ENCODE results near the gene OR2B6. TPM values are rescaled to one million over a fixed set of nuclear protein-coding genes. Genes with fewer than 3 reads are reported as not detected.

Gene OR2B6
- total RNA-seq, 1 experiment from 2014 or later, result not detected

DNA sequence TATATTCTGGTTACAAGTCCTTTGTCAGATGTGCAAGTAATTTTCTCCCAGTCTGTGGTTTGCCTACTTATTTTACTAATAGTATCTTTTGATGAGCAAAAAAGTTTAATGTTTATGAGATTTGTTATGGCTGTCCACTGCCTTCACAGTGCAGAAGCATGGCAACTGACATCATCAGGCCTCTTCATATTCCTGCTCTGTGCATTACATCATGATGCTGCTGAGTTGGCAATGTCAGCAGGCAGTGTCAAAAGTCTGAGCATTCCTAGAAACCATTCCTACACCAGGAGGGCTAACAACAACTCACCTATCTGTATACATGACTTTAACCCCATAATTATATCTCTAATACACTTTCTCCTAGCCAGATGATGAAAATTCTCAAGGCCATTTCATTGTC, 34.1 kb upstream of the OR2B6 start:
- Histone ChIP-seq H3K9ac (ENCODE audit: extremely low read depth, insufficient read length, low read length) (no peak overlapping the region), H3K4me2 (ENCODE audit: insufficient read depth, insufficient read length, low read length) (no peak overlapping the region), H2AFZ (ENCODE audit: low read length) (no peak overlapping the region), H3K56ac (ENCODE audit: insufficient read length, low read depth, low read length) (no peak overlapping the region), H3K23ac (ENCODE audit: insufficient read length, low read depth, low read length) (no peak overlapping the region), H2BK5ac (ENCODE audit: insufficient read length, low read length) (no peak overlapping the region), H2AK5ac (ENCODE audit: insufficient read length, low read length) (no peak overlapping the region), H4K8ac (replicated peaks; ENCODE audit: insufficient read length, low read depth, low read length) (no peak overlapping the region), H3K79me1 (ENCODE audit: insufficient read depth, low read depth, low read length, poor library complexity, severe bottlenecking) (no peaks in the 10 kb centered on the region), H2BK15ac (ENCODE audit: low read depth, low read length) (no peak overlapping the region), H3K27me3 (ENCODE audit: insufficient read depth, low read length) (no peaks in the 10 kb centered on the region), H4K91ac (ENCODE audit: insufficient read length, low read depth, low read length) (no peak overlapping the region), H3K23me2 (ENCODE audit: insufficient read length, low read depth, low read length, poor library complexity, severe bottlenecking) (no peaks in the 10 kb centered on the region), H3T11ph (ENCODE audit: low read length) (no peak overlapping the region), H3K27ac (ENCODE audit: insufficient read length, low read depth, low read length) (no peak overlapping the region), H3K4ac (ENCODE audit: low read depth, low read length) (no peak overlapping the region), H4K20me1 (ENCODE audit: control insufficient read depth, insufficient read depth, insufficient read length) (no peaks in the 10 kb centered on the region), H2BK20ac (ENCODE audit: low read depth, low read length, poor library complexity, severe bottlenecking) (no peak overlapping the region), H2BK120ac (ENCODE audit: low read depth, low read length, poor library complexity, severe bottlenecking) (no peak overlapping the region), H4K5ac (ENCODE audit: insufficient read length, low read depth, low read length) (no peak overlapping the region), H3K79me2 (ENCODE audit: insufficient read depth, low read length) (no peaks in the 10 kb centered on the region), H3K9me3 (ENCODE audit: control insufficient read depth, low read depth, low read length) (no peaks in the 10 kb centered on the region), H3K14ac (ENCODE audit: insufficient read depth, low read length) (no peak overlapping the region), H2BK12ac (ENCODE audit: insufficient read length, low read depth, low read length) (no peak overlapping the region), H3K18ac (ENCODE audit: insufficient read length, low read depth, low read length) (no peak overlapping the region), H3K4me1 (ENCODE audit: insufficient read depth, low read length) (no peaks in the 10 kb centered on the region)
- Mint-ChIP-seq H3K9me3 (peaks cover 0 to 1% of the 10 kb centered on the region in 2 experiments; a peak in 1 of 5 replicates), H3K27ac (no peak overlapping the region), H3K4me3 (no peak overlapping the region), H3K27me3 (ENCODE audit: low read depth) (no peaks in the 10 kb centered on the region; the same call in 1 of the 2 replicates), H3K4me1 (no peaks in the 10 kb centered on the region), H3K36me3 (ENCODE audit: insufficient read depth in 1 of 3, low read depth in 3 of 3) (no peaks in the 10 kb centered on the region; a peak in 1 of 7 replicates)
- TF ChIP-seq, protein P1, sequence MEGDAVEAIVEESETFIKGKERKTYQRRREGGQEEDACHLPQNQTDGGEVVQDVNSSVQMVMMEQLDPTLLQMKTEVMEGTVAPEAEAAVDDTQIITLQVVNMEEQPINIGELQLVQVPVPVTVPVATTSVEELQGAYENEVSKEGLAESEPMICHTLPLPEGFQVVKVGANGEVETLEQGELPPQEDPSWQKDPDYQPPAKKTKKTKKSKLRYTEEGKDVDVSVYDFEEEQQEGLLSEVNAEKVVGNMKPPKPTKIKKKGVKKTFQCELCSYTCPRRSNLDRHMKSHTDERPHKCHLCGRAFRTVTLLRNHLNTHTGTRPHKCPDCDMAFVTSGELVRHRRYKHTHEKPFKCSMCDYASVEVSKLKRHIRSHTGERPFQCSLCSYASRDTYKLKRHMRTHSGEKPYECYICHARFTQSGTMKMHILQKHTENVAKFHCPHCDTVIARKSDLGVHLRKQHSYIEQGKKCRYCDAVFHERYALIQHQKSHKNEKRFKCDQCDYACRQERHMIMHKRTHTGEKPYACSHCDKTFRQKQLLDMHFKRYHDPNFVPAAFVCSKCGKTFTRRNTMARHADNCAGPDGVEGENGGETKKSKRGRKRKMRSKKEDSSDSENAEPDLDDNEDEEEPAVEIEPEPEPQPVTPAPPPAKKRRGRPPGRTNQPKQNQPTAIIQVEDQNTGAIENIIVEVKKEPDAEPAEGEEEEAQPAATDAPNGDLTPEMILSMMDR (conservative IDR thresholded peaks at IDR 0.05), result no peak
- no peak for DNase-seq

All from H9 (cell line).